ENCODE results near the gene DNAH1. TPM values are rescaled to one million over a fixed set of nuclear protein-coding genes. Genes with fewer than 3 reads are reported as not detected.
"Not testable (repeated sequence)": the region's sequence is repeated elsewhere in the genome, so short reads cannot be mapped to it uniquely, and the experiment has no call there.

The DNAH1 gene
- 6.2 TPM for polyA plus RNA-seq (ENCODE audit: insufficient read length)

DNA sequence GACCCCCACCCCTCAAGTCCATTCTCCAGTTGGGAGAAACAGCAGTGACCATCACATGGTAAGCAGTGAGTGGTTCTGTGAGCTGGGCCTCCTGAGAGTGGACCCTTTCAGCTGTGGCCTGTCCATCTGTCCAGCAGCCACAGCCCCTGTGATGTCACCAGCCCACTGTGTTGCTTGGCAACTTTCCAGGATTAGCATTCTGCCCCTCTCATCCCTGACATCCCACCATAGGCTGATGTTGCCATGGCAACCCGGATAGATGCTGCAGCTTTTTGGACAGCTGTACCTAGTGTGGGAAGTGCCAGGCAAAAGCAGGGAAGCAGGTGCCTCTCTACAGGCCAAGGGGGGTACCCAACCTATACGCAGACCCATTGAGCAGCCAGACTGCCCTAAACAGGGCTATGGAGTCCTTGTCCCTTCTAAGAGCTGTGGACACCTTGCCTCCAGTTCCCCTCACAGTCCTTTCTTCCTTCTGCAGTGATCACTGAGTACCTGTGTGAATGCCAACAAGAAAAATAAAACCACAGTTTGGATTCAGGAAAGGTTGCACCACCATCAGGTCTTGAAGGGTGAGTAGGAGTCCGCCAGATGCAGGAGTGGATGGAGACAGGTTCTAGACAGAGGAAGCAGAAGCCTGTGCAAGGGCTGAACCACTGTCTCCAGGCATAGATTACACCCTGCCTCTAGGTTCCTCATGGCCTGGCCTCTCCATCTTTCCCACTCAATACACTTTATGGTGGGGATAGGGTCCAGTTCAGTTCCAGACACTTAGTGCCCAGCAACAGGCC is at the start of gene DNAH1:
Gene DNAH1 (plus strand): TSS at position 343 of the 788 bp plus-strand sequence. CDS start 6,124 bp downstream, outside the sequence.
- no peak for DNase-seq

DNA sequence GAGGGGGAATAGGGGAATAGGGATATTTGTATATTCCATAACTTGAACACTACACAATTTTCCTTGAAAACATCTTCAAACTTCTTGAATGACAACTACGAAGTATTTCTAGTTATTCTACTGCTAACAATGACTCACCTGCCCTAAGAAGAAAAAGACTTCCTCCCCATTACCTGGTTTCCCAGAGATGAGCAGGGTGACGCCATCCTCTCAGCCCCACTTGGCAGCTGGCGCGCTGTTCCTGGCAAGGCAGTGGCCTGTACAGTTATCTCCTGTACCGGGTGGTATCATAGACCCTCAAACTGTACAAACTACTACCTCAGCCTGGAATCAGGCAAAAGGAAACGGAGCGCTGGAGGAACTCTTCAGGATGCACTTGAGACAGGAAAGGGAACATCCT is 48.1 kb upstream of the DNAH1 start:
- DNase-seq, result no peak

DNA sequence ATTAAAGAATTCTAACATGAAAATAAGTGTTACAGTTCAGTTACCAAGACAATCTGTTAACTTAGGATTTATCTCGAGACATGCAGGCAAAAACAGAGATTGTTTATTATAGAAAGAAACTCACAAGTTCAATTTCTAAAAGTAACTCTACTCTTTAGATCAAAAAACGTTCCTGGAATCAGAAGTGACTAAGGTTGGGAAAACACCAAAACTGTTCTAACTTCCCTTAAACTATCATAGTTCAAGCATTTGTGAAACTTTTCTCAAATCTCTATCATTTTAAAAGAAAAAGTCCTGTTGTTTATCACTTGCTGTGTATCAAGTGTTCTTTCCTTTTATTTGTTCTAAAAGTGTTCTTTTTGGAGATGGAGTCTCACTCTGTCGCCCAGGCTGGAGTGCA is 46.3 kb upstream of the DNAH1 start:
- DNase-seq, result no peak

DNA sequence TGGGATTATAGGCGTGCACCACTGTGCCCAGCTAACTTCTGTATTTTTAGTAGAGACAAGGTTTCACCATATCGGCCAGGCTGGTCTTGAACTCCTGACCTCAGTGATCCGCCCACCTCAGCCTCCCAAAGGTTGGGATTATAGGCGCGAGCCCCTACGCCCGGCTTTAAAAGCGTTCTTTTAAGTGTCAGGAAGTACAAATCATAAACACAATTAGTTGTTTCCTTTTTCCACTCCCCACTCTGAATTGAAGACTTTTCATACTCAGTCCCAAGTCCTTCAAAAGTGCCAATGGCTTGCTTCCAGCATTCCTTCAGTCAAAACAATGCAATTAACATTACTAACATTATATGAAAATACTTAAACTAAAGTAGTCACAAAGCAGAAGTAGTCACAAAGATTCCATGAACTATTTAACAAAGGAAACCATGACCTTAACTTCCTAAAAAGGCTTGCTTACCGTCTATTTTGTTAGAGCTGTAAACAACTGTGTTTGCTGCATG is 45.8 kb upstream of the DNAH1 start:
- no peak for DNase-seq

DNA sequence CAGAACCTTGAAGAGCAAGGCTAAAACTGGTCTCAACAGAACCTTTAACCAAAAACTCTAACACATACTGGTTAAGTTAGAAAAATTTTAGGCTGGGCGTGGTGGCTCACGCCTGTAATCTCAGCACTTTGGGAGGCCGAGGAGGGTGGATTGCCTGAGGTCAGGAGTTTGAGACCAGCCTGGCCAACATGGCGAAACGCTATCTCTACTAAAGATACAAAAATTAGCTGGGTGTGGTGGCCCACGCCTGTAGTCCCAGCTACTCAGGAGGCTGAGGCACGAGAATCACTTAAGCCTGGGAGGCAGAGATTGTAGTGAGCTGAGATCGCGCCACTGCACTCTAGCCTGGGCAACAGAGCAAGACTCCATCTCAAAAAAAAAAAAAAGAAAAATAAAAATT is 43.9 kb upstream of the DNAH1 start:
- not testable (repeated sequence) for DNase-seq

DNA sequence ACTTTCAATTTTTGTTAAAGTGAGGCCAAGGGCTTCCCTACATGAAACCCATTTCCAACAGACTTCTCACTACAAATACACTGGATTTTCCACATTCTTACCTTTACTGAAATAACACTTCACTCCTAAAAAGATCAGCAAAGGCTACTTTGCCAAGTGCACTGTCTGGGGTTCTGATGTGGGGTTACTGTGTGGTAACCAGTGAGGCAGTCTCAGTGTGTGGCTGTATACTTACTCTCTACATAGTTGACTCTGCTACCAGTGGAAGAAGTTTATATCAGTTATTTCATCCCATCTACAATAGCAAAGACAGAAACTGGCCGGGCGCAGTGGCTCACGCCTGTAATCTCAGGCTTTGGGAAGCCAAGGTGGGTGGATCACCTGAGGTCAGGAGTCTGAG is 43.3 kb upstream of the DNAH1 start:
- DNase-seq, result no peak

DNA sequence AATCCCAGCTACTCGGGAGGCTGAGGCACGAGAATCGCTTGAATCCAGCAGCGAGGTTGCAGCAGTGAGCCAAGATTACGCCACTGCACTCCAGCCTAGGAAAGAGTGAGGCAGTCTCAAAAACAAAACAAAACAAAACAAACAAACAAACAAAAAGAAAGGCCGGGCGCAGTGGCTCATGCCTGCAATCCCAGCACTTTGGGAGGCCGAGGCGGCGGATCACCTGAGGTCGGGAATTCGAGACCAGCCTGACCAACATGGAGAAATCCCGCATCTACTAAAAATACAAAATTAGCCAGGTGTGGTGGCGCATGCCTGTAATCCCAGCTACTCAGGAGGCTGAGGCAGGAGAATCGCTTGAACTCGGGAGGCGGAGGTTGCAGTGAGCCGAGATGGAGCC is 41.3 kb upstream of the DNAH1 start:
- not testable (repeated sequence) for DNase-seq

DNA sequence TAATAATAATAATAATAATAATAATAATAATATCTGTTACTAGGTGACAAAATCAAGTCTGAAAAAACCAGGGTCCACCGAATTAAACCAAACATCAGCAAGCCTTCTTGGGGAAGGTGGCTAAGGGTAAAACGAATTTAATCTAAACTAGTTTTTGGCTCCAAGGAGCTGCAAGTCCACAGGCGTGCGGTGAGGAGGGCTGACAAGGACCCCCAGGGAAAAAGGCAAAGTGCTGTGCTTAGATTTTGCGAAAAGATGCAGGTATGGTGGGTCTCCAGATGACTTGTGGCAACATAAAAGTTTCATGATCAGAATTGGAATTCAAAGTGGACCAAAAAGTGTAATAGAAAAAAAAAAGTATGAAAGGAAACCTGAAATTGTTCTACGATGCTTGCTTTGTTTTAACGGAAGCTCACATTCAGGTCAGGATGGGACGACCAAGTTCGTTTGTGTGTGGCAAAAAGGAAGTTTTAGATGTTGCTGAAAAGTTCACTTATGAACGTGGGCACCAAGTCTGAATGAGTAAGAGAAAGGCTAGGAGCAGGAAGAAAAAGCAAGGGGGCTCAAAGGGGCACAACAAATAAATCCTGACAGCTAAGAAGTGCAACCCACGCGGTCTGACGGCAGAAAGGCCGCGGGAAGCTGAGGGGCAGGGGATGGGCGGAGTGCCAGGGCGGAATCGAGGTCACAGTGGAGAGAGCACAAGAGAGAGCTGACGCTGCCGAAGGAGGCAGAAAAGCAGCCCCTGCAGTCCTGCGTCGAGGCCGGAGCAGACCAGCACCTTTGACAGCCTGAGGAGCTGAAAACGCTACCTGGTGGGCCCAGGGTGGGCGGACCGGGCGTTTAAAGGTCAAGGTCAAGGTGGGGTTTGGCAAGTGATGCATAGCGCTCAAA is 38.8 kb upstream of the DNAH1 start:
- DNase-seq, result peak; percentile 60

DNA sequence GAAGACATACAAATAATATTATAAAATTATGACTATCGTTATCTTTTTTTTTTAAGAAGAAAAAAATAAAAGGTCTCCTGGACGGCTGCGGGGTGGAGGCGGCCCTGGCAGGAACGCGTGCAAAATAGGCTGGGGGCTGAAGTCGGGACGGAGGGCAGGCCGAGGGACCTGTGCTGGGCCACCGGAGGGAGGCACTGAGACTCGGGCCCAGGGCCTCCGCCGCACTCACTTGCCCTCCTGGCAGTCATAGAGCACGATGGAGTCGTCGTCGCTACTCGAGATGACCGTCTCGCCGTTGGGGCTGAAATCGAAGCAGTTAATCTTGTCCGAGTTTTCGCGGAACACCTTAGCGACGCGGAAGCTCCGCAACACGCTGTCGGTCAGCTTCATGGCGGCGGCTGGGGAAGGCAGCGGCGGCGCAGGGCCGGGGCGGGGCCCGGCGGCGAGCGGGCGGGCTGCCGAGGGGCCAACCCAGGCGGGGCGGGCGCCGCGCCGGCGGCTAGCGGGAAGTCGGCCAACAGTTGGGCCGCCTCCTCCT is 38.1 kb upstream of the DNAH1 start:
- DNase-seq, result no peak

DNA sequence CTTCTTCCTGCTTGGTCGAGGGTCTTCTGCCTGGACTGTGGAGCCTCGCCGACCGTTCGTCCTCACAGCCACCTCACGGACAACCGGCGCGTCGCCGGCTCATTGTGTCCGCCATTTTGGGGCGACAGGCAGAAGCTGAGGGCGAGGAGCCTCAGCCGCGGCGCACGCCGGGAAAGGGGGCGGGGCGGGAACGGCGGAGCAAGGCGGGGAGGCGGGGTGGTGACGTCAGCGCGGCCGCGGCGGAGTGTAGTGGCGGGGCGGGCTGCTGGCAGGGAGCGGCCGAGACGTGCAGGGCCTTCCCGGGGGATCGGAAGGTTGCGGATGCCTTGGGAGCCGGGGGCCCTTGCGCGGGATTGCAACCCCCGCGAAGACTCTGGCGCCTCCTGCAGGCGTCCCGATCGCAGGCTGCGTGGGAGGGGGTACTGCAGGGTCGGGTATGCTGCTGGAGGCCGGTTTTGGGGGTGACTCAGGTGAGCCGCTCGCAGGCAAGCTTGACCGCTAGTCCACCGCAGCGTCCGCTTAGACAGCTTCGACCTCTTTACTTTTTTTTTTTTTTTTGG is 37.5 kb upstream of the DNAH1 start, which contains the start of gene WDR82:
Gene WDR82 (minus strand): TSS at position 140 of the 560 bp plus-strand sequence. CDS start 288 bp downstream, outside the sequence.
- DNase-seq, result peak; percentile 96

DNA sequence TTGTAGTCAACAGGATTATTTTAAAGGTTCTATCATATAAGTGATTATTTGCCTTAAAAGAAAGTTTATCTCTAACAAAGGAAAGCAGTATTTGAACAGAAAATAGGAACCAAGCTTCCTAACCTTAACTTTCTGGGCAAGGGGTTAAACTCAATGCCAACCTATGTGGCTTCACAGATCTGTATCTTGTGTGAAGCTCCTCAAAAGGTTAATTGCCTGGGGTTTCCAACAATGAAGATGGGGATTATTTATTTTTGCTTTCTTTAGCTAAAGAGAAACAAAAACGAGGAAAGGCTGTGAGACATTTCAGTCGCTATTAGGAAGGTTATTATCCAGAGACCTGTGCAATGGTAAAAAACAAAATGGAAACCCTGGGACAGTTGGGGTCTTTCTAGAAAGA is 36.5 kb upstream of the DNAH1 start:
- DNase-seq, result no peak

DNA sequence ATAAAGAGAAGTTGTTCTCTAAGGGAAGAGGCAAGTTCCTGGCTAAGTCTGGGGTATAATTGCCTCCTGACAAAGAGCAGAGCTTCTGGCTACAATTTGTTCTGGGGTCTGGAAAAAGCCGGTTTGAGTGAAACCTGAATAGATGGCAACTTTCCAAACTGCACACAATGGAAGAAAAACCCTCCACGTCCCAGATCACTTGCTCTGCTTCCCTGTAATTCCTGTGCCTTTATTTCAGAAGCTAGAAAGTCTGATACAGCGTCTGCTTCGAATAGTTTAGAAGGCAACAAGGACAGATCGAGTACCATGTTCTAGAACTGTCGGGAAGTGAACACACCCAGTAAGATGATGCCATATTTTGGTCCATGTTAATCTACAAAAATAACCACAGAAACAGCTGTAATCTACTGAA is 36.1 kb upstream of the DNAH1 start:
- DNase-seq, result peak; percentile 59

DNA sequence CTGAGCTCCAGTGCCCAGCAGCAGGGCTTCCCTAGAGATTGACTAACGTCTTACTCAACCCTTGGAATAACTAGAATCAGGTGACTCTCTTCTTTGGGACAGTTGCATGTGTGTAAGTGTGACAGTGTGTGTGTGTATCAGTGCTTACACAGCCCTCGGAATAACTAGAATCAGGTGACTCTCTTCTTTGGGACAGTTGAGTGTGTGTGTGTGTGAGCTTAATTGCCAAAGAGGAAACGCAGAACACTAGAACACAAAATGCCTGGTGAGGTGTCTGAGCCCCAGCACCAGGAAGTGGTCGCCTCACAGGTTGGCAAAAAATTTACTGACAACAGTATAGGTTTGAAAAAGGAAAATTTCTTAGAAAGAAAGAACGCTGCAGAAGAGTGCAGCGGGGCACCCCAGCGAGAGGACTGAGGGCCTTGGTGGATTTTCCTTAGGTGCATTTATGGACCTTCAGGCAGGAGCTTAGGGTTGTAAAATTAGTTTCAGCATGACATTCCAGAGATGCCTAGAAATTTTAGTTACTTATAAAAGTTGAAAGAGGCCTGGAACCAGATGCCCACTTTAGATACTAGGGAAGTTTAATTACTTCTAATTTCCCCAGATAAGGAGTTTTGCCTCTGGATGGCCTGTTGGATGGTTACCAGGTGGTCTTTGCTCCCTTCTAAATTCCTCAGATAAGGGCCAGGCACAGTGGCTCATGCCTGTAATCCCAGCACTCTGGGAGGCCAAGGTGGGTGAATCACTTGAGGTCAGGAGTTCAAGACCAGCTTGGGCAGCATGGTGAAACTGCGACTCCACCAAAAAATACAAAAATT is 33.9 kb upstream of the DNAH1 start:
- DNase-seq, result no peak

DNA sequence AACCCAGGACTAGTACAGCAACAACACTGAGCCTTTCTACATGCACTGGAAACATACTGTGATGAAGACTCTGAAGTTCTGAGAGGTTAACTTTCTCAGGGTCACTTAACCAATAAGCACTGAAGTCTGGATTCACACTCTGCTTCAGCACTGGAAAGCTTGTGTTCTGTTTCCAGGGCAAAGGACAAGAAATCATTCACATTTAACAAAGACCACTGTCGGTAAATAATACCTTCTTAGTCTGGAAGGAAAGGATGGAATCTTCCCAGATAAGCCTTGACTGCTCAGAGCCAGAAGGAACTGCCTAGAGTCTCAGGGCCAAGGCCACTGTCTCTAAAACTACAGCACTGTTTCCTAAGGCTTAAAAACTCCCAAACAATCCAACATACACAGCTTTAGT is 32.8 kb upstream of the DNAH1 start:
- no peak for DNase-seq

DNA sequence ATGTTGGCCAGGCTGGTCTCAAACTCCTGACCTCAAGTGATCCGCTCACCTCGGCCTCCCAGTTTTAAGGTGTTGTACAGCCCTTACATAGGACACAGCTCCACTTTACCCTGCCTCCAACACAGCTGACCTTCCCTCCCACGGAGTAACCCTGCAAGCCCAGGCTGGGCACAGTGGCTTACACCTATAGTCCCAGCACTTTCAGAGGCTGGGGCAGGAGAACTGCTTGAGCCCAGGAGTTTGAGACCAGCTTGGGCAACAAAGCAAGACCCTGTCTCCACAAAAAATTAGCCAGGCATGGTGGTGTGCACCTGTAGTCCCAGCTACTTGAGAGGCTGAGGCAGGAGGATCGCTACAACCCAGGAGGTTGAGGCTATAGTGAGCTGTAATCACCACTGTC is 32.1 kb upstream of the DNAH1 start:
- not testable (repeated sequence) for DNase-seq

DNA sequence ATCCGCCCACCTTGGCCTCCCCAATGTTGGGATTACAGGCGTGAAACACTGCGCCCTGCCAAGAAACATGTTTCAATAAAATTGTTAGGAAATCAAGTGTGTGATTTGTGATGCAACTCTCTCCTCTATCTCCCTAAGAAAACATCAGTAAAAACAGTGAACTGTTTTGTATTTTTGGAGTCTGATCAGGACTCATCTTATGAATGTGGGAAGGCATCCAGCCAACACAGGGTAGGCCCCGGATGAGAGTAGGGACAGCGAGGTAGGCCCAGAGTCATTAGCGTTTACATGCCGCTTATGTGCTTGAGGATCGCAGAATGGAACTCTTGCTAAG is 29.4 kb upstream of the DNAH1 start:
- no peak for DNase-seq

DNA sequence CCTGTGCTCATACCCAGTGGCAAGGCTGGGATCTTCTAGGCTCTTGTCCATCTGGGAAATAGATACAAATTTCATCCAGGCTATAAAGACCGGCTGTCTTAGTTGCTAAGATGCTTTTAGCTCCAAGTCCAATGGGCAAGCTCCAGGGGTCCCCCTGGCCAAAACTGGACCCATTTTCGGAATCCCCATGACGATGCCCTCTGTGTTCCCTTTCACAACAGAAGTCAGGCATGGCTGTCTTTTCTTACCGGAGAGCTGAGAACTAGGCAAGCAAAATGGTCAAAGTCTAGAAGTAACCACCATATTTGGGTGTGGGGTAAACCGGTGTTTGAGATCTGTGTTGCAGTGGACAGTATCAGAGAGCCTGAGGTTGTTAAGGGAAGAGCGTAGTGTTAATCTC is 27.4 kb upstream of the DNAH1 start:
- no peak for DNase-seq

DNA sequence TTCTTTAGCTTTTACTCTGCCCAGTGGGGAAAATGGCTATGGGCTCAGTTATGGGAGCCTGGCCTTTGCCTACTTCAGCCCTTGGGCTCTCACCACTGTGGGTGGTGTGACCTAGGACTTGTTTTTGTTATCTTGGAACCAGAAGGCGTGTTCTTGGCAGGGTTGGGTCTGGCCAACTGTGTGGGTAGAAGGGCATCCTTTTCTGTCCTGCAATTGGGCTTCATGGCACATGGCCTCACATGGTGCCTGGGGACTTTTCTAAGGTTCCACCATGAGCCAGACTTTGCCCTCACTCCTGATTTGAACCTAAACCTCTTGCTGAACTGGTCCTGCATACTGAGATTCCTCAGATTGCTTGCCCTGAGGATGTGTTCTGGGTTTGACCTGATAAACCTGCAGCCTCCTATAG is 26.8 kb upstream of the DNAH1 start:
- DNase-seq, result no peak

DNA sequence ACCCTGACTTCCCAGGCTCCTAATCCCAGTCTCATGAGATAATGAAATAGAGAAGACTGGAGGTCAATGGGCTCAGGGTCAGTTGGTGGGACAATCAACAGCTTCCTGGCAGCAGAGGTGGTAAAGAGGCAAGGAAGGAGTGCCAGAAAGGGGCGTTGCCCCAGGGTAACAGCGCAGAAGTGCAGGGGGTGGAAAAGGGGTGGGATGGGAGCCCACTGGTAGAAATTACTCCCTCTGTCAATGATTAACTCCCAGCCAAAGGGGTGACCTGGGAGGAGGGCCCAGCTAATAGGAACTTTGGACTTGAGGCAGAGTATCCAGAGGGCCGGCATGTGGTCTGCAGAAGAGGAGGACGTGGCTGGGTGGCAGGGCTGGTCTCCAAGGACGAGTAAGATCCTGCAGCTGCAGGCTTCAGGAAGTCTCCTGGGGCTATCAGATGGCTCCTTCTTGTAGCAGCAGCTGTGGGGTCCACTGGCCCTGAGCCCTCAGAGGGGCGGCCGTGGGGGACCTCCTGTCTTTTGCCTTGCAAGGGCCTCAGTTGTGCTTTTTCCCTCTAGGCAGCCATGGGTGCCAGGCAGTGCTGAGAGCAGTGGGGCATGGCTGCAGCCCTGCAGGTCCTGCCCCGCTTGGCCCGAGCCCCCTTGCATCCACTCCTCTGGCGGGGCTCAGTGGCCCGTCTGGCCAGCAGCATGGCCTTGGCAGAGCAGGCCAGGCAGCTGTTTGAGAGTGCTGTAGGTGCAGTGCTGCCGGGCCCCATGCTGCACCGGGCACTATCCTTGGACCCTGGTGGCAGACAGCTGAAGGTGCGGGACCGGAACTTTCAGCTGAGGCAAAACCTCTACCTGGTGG is 26.1 kb upstream of the DNAH1 start:
- DNase-seq, result no peak

DNA sequence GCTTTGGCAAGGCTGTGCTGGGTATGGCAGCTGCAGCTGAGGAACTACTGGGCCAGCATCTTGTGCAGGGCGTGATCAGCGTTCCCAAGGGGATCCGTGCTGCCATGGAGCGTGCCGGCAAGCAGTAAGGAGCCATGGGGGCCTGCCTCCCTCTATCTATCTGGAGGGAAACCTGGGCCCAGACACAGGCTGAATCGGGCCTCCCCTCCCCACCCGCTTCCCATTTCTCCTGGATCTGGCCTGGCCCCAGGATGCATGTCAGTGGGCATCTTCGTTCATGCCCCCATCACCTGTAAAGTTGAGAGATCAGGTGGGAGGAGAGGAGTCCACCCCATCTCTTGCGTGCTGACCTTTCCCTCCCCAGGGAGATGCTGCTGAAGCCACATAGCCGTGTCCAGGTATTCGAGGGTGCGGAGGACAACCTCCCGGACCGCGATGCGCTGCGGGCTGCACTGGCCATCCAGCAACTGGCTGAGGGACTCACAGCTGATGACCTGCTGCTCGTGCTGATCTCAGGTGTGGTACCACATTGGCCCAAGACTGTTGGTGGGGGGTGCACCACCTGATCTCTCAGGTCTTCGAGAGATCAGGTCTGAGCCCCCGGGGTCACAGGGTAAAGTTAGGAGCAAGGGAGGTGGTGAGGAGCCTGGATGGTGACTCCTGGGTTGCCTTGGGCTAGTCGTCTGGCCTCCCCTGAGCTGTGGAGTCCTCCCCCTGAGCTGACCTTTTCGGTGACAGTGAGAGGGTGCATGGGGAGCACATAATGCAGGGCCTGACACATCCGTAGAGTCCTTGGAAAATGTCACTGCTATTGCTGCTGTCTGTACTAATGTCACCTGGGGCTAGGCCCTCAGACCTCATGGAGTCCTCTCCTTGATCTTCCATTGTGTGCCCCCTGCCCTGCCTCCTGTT is 25.3 kb upstream of the DNAH1 start:
- no peak for DNase-seq

Measured in hindlimb muscle (tissue), 1 donor.